Measurements from ENCODE around the gene KPTN.

- TF ChIP-seq, protein P1, sequence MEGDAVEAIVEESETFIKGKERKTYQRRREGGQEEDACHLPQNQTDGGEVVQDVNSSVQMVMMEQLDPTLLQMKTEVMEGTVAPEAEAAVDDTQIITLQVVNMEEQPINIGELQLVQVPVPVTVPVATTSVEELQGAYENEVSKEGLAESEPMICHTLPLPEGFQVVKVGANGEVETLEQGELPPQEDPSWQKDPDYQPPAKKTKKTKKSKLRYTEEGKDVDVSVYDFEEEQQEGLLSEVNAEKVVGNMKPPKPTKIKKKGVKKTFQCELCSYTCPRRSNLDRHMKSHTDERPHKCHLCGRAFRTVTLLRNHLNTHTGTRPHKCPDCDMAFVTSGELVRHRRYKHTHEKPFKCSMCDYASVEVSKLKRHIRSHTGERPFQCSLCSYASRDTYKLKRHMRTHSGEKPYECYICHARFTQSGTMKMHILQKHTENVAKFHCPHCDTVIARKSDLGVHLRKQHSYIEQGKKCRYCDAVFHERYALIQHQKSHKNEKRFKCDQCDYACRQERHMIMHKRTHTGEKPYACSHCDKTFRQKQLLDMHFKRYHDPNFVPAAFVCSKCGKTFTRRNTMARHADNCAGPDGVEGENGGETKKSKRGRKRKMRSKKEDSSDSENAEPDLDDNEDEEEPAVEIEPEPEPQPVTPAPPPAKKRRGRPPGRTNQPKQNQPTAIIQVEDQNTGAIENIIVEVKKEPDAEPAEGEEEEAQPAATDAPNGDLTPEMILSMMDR (IDR thresholded peaks at IDR 0.05): no peak
- TF ChIP-seq POLR2A (IDR thresholded peaks at IDR 0.05) (no peak), POLR2AphosphoS5 (IDR thresholded peaks at IDR 0.05) (no peak), EP300 (IDR thresholded peaks at IDR 0.05) (no peak)
These were observed 10.7 kb downstream of the KPTN start for GRCh38 chr19:47473336-47473735.

Measured in upper lobe of left lung (tissue), 4 donors.